ENCODE measurements around the gene MED22. TPM values are rescaled to one million over a fixed set of nuclear protein-coding genes. Genes with fewer than 3 reads are reported as not detected.
A peak's percentile ranks its signal among the peaks of the same experiment; 100 is the strongest.
"Not testable (repeated sequence)": the region's sequence is repeated elsewhere in the genome, so short reads cannot be mapped to it uniquely, and the experiment has no call there.

The MED22 gene
- 13.8 and 15.2 TPM in 2 replicates for total RNA-seq (2014; rRNA removed; shearing (Covaris generic))

DNA sequence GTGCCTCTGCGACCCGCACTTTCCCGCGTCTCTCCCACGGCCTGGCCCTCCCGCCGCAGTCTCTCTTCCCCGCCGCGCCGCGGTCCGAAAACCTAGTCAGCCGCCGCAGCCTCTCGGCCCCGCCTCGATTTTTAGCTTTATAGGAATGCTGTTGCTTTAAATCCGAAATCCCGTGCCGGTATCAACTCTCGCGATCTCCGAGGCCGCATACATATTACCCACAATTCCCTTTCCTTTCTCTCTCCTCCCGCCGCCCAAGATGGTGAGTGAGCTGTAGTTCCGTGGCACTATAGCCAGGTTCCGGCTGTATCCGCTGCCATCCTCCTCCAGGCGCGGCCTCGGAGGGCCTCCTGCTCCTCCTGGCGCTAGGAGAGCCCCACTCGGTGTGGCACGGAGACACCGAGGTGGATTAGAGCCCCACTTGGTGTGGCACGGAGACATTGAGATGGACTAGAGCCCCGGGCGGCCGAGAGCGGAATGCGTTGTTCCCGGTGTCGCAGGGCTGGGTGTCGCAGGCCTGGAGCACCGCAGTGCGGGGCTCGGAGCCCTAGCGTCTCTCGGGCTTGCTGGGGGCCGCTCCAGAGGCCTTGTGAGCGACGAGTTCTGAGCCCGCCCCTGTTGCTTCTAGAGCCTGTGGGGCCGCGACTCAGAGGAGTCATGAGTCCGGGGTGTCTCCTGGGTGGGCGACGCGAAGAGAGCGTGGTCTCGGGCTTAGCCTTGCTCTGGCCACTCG, at the start of gene MED22, which contains the start of gene RPL7A:
Gene MED22, minus strand, starts transcription at position 147 of the 733 bp plus-strand sequence. CDS start 1,469 bp downstream, outside the sequence.
Gene RPL7A, plus strand, starts transcription at position 234 of the 733 bp plus-strand sequence. Its CDS starts 26 bp downstream, at position 260.
- DNase-seq (ENCODE audit: low read depth), result peak; percentile 93

GRCh38 chr9:133397370-133397769, 49.4 kb upstream of the MED22 start:
- no peak for DNase-seq (ENCODE audit: low read depth)

DNA sequence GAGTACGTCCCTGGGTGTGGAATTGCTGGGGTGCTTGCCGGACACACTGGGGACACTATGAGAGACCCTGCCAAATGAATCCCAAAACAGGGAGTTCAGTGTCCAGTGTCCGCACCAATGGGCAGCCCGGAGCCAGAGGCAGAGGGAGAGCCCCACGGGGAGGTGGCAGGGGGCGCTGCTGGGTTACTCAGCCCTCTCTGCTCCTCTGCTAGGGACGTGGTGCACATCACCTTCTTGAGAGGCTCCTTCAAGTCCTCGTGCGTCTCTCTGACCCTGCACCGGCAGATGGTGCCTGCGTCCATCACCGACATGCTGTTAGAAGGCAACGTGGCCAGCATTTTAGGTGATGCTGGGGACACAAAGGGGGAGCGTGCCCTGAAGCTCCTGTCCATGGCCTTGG, 49.0 kb upstream of the MED22 start:
- no peak for DNase-seq (ENCODE audit: low read depth)

DNA sequence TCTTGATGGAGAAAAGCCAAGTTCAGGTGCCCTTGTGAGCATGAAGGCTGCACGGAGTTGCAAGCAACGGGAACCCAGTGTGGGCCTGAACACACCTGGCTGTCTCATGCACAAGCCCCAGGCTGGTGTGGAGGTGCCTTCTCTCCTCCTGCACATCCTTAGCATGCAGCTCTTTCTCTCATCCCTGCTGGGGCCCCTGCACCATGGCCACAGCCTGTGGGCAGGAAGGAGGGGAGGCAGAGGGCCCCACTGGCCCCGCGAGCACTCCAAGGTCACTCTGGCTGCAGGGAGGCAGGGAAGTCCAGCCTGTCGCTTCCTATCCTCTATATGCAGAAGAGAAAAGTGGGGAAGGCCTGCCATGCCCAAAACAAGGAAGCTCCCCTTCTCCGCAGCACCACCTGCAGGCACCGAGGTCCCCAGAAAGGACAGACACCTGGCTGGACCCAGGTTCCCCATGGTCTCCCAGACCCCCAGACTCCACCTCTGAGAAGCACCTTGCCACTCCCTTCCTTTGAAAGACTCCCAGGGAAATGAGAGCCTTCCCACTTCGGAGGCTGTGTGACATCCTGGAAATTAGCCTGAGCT, 46.8 kb upstream of the MED22 start:
- no peak for DNase-seq (ENCODE audit: low read depth)

GRCh38 chr9:133393399-133393798, 45.5 kb upstream of the MED22 start:
- DNase-seq (ENCODE audit: low read depth), result no peak

DNA sequence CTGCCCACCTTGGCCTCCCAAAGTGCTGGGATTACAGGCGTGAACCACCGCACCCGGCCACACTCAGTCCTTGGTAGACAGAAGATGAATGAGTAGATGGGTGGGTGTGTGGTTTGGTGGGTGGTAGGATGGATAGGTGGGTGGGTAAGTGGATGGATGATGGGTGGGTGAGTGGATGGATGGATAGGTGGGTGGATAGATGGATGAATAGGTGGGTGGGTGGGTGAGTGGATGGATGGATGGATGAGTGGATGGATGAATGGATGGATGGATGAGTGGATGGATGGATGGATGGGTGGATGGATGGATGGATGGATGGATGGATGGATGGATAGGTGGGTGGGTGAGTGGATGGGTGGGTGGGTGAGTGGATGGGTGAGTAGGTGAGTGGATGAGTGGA, 44.4 kb upstream of the MED22 start:
- not testable (repeated sequence) for DNase-seq (ENCODE audit: low read depth)

DNA sequence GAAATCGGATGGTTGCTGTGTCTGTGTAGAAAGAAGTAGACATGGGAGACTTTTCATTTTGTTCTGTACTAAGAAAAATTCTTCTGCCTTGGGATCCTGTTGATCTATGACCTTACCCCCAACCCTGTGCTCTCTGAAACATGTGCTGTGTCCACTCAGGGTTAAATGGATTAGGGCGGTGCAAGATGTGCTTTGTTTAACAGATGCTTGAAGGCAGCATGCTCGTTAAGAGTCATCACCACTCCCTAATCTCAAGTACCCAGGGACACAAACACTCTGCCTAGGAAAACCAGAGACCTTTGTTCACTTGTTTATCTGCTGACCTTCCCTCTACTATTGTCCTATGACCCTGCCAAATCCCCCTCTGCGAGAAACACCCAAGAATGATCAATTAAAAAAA, 43.5 kb upstream of the MED22 start:
- DNase-seq (ENCODE audit: low read depth), result not testable (repeated sequence)

GRCh38 chr9:133390713-133391112, 42.8 kb upstream of the MED22 start:
- no peak for DNase-seq (ENCODE audit: low read depth)

- no peak for DNase-seq (ENCODE audit: low read depth)
Measured at GRCh38 chr9:133389562-133389961, 41.6 kb upstream of the MED22 start.

- DNase-seq (ENCODE audit: low read depth), result no peak
Measured at GRCh38 chr9:133389025-133389557, 41.2 kb upstream of the MED22 start.

DNA sequence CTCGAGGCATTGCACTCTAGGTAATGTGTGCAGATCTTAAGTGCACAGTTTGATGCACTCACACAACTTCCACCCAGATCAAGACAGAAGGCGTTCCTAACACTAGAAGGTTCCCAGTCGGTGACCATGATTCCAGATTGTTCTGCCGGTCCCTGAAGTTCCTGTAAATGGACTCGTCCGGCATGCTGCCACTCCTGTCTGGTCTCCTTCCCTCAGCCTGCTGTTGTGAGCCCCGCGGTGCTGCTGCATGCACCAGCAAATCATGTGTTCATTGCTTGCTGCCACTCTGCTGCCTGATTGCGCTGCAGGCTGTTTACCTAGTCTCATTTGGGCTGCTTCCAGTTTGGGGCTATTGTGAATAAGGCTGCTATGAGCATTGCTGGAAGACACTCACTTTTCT, 39.7 kb upstream of the MED22 start:
- DNase-seq (ENCODE audit: low read depth), result no peak

DNA sequence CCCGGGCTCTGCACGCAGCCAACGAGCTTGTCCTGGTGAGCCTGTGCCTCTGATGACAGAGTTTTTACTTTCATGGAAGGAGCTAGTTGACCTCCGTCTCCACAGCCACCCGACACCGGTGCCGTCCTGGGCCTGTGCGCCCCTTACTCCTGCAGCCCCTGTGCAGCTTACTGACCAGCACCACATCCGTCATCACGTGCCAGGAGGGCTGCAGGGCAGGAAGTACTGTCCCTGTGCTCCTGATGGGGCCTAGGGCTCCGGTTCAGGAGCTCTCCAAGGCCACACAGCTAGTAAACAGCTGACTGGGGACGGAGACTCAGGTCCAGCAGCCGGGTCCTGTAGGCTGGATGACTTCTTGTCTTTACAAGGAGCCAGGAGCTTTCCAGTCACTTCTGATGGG, 38.4 kb upstream of the MED22 start:
- no peak for DNase-seq (ENCODE audit: low read depth)

- DNase-seq (ENCODE audit: low read depth), result no peak
Measured at GRCh38 chr9:133385452-133385851, 37.5 kb upstream of the MED22 start.

- DNase-seq (ENCODE audit: low read depth), result no peak
Measured at GRCh38 chr9:133384736-133385321, 36.9 kb upstream of the MED22 start.

GRCh38 chr9:133383438-133383837, 35.5 kb upstream of the MED22 start:
- no peak for DNase-seq (ENCODE audit: low read depth)

DNA sequence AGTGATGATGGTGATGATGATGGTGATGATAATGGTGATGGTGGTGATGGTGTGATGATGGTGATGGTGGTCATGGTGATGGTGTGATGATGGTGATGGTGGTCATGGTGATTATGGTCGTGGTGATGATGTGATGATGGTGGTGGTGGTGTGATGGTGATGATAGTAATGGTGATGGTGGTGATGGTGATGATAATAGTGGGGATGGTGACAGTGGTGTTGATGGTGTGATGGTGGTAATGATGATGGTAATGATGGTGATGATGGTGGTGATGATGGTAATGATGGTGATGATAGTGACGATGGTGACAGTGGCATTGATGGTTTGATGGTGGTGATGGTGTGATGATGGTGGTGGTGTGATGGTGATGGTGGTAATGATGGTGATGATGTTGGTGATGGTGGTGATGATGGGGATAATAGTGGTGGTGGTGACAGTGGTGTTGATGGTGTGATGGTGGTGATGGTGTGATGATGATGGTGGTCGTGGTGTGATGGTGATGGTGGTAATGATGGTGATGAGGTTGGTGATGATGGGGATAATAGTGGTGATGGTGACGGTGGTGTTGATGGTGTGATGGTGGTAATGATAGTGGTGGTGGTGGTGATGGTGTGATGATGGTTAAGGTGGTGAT, 34.7 kb upstream of the MED22 start:
- DNase-seq (ENCODE audit: low read depth), result no peak

DNA sequence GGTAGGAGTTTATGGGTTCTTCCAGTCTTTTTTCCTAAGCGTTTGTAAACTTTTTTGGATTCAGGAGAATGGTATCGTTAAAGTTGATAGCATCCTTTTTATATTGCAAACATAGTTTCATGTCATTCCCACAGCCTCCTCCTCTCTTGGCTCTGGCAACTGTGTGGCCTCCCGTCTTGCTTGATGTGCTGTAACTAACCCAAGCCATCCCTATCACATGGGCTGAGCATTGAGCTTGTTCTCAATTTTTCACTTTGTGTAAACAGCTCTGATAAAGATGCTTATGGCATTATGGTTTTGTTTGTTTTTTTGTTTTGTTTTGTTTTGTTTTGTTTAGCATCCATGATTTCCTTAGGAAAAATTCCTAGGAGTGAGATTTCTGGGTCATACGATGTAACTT, 32.8 kb upstream of the MED22 start:
- no peak for DNase-seq (ENCODE audit: low read depth)

- no peak for DNase-seq (ENCODE audit: low read depth)
Measured at GRCh38 chr9:133379153-133380086, 31.5 kb upstream of the MED22 start.

DNA sequence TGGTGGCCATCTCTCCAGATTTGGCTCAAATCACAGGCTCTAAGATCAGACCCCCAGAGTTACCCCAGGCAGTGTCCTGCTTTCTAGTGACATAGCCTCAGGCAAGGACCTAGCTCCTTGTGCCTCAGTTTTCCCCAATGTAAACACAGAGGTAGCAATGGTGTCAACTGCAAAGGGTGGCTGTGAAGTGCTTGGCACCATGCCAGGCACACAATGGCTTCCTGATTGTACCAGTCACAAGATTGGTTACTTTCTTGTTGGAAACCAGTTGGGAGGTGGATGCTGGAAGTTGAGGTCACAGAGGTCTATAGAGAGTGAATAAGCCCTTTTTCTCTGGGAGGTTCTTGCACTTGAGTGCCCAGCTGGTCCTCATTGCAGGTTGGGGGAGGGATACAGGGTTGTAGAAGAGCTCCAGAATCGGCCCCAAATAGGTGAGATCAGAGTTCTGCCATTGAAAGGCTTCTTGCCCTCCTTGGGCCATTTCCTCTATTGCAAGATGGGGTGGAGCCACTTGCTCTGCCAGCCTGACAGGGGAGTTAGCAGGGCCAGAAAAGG, 30.6 kb upstream of the MED22 start:
- no peak for DNase-seq (ENCODE audit: low read depth)

GRCh38 chr9:133377721-133378216, 29.8 kb upstream of the MED22 start:
- peak; percentile 43 for DNase-seq (ENCODE audit: low read depth)

DNA sequence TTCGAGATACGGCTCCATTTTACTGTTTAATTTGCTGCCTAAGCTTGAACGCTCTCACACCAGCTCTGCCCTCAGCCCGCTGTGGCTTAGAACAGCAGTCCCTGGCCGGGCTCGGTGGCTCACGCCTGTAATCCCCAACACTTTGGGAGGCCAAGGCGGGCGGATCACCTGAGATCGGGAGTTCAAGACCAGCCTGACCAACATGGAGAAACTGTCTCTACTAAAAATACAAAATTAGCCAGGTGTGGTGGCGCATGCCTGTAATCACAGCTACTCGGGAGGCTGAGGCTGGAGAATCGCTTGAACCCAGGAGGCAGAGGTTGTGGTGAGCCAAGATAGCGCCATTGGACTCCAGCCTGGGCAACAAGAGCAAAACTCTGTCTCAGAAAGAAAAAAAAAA, 29.3 kb upstream of the MED22 start:
- DNase-seq (ENCODE audit: low read depth), result not testable (repeated sequence)
